Measurements from ENCODE around the gene UBE3B. TPM values are rescaled to one million over a fixed set of nuclear protein-coding genes. Genes with fewer than 3 reads are reported as not detected.

UBE3B gene
- total RNA-seq, 1 donor from 2014 or later, result 34.4 TPM

- Mint-ChIP-seq H3K4me3 (ENCODE audit: unreplicated experiment) (no peak overlapping the region), H3K4me1 (ENCODE audit: low read depth, unreplicated experiment) (peaks cover 5% of the 10 kb centered on the region), H3K9me3 (ENCODE audit: unreplicated experiment) (no peaks in the 10 kb centered on the region), H3K27ac (ENCODE audit: unreplicated experiment) (peak overlapping the region; percentile 23), H3K36me3 (ENCODE audit: low read depth, unreplicated experiment) (peaks cover 25% of the 10 kb centered on the region), H3K27me3 (ENCODE audit: low read depth, unreplicated experiment) (peaks cover 2% of the 10 kb centered on the region)
- Histone ChIP-seq H3K4me1 (ENCODE audit: insufficient read depth, low read length) (peaks cover 18% of the 10 kb centered on the region), H3K36me3 (ENCODE audit: insufficient read depth, low read length) (no peaks in the 10 kb centered on the region), H3K27me3 (ENCODE audit: insufficient read depth, low read length) (no peaks in the 10 kb centered on the region), H4K20me1 (ENCODE audit: insufficient read depth, low read length) (no peaks in the 10 kb centered on the region), H3K9ac (ENCODE audit: low read length) (no peak overlapping the region), H3K4me2 (ENCODE audit: low read length) (no peak overlapping the region), H3K9me3 (ENCODE audit: insufficient read depth, low read depth, low read length) (no peaks in the 10 kb centered on the region), H3K79me2 (ENCODE audit: insufficient read depth, low read length) (no peaks in the 10 kb centered on the region), H3K27ac (ENCODE audit: low read depth, low read length) (no peak overlapping the region), H2AFZ (ENCODE audit: low read depth, low read length) (no peak overlapping the region), H3K4me3 (ENCODE audit: insufficient read depth, low read depth, low read length) (no peak overlapping the region)
- TF ChIP-seq EZH2 (IDR thresholded peaks at IDR 0.05; ENCODE audit: insufficient read depth, low read length) (no peak), CTCF (IDR thresholded peaks at IDR 0.05; ENCODE audit: insufficient read depth, low read depth, low read length) (no peak)
- FAIRE-seq (no peak), DNase-seq (ENCODE audit: low read depth) (no peak)
Observed at GRCh38 chr12:109535231-109535862, 57.9 kb downstream of the UBE3B start.

GRCh38 chr12:109535863-109536250, 58.4 kb downstream of the UBE3B start:
- H3K9me3 Mint-ChIP-seq (ENCODE audit: unreplicated experiment), result no peaks in the 10 kb centered on the region
- H3K4me3 ChIP-seq (ENCODE audit: insufficient read depth, low read depth, low read length), result no peak overlapping the region
- H3K27ac ChIP-seq (ENCODE audit: low read depth, low read length), result no peak overlapping the region
- no peak overlapping the region for H2AFZ ChIP-seq (ENCODE audit: low read depth, low read length)
- peaks cover 5% of the 10 kb centered on the region for H3K4me1 Mint-ChIP-seq (ENCODE audit: low read depth, unreplicated experiment)
- DNase-seq (ENCODE audit: low read depth) (no peak), FAIRE-seq (no peak)
- no peak overlapping the region for H3K9ac ChIP-seq (ENCODE audit: low read length)
- H3K27ac Mint-ChIP-seq (ENCODE audit: unreplicated experiment), result no peak overlapping the region
- peaks cover 24% of the 10 kb centered on the region for H3K36me3 Mint-ChIP-seq (ENCODE audit: low read depth, unreplicated experiment)
- H3K9me3 ChIP-seq (ENCODE audit: insufficient read depth, low read depth, low read length), result no peaks in the 10 kb centered on the region
- peaks cover 2% of the 10 kb centered on the region for H3K27me3 Mint-ChIP-seq (ENCODE audit: low read depth, unreplicated experiment)
- H4K20me1 ChIP-seq (ENCODE audit: insufficient read depth, low read length), result no peaks in the 10 kb centered on the region
- TF ChIP-seq CTCF (IDR thresholded peaks at IDR 0.05; ENCODE audit: insufficient read depth, low read depth, low read length) (no peak), EZH2 (IDR thresholded peaks at IDR 0.05; ENCODE audit: insufficient read depth, low read length) (no peak)
- H3K36me3 ChIP-seq (ENCODE audit: insufficient read depth, low read length), result no peaks in the 10 kb centered on the region
- H3K27me3 ChIP-seq (ENCODE audit: insufficient read depth, low read length), result no peaks in the 10 kb centered on the region
- no peak overlapping the region for H3K4me2 ChIP-seq (ENCODE audit: low read length)
- no peak overlapping the region for H3K4me3 Mint-ChIP-seq (ENCODE audit: unreplicated experiment)
- H3K79me2 ChIP-seq (ENCODE audit: insufficient read depth, low read length), result no peaks in the 10 kb centered on the region
- H3K4me1 ChIP-seq (ENCODE audit: insufficient read depth, low read length), result peaks cover 18% of the 10 kb centered on the region

- no peaks in the 10 kb centered on the region for H3K79me2 ChIP-seq (ENCODE audit: insufficient read depth, low read length)
- H3K9me3 ChIP-seq (ENCODE audit: insufficient read depth, low read depth, low read length), result no peaks in the 10 kb centered on the region
- no peaks in the 10 kb centered on the region for H3K36me3 ChIP-seq (ENCODE audit: insufficient read depth, low read length)
- TF ChIP-seq CTCF (IDR thresholded peaks at IDR 0.05; ENCODE audit: insufficient read depth, low read depth, low read length), result no peak
- no peak for TF ChIP-seq EZH2 (IDR thresholded peaks at IDR 0.05; ENCODE audit: insufficient read depth, low read length)
- H3K4me3 ChIP-seq (ENCODE audit: insufficient read depth, low read depth, low read length), result no peak overlapping the region
- no peak overlapping the region for H3K4me2 ChIP-seq (ENCODE audit: low read length)
- H3K27me3 Mint-ChIP-seq (ENCODE audit: low read depth, unreplicated experiment), result peaks cover 2% of the 10 kb centered on the region
- peaks cover 27% of the 10 kb centered on the region for H3K4me1 ChIP-seq (ENCODE audit: insufficient read depth, low read length)
- H3K9me3 Mint-ChIP-seq (ENCODE audit: unreplicated experiment), result no peaks in the 10 kb centered on the region
- FAIRE-seq (no peak), DNase-seq (ENCODE audit: low read depth) (no peak)
- no peak overlapping the region for H3K27ac ChIP-seq (ENCODE audit: low read depth, low read length)
- no peak overlapping the region for H2AFZ ChIP-seq (ENCODE audit: low read depth, low read length)
- no peak overlapping the region for H3K9ac ChIP-seq (ENCODE audit: low read length)
- peaks cover 24% of the 10 kb centered on the region for H3K36me3 Mint-ChIP-seq (ENCODE audit: low read depth, unreplicated experiment)
- H3K4me3 Mint-ChIP-seq (ENCODE audit: unreplicated experiment), result no peak overlapping the region
- H3K27me3 ChIP-seq (ENCODE audit: insufficient read depth, low read length), result no peaks in the 10 kb centered on the region
- H4K20me1 ChIP-seq (ENCODE audit: insufficient read depth, low read length), result no peaks in the 10 kb centered on the region
- no peak overlapping the region for H3K27ac Mint-ChIP-seq (ENCODE audit: unreplicated experiment)
- peaks cover 10% of the 10 kb centered on the region for H3K4me1 Mint-ChIP-seq (ENCODE audit: low read depth, unreplicated experiment)
Observed at GRCh38 chr12:109537136-109537535, 59.7 kb downstream of the UBE3B start.
